Esophagus muscularis mucosa (tissue), 4 donors: ENCODE data around the gene AUH.

ENCODE experiments used
- CTCF ChIP-seq, 3 experiments: fragments of 200-600 bp in 2 of 3; fragments of 450-650 bp in 1 of 3; sonication (generic) in 2 of 3; IDR thresholded peaks; one replicate each; pipeline ENCODE4 v1.5.1; 2017 to 2019; ENCODE audit warnings: antibody characterized with exemption in 3 of 3, mild to moderate bottlenecking in 2 of 3, moderate library complexity in 1 of 3
- EP300 ChIP-seq: sonication (generic); formaldehyde crosslinking; IDR thresholded peaks from one replicate; pipeline ENCODE4 v1.6.1; 2017; ENCODE audit warnings: antibody characterized with exemption
- POLR2A ChIP-seq: fragments of 450-650 bp; IDR thresholded peaks from one replicate; pipeline ENCODE4 v1.6.1; 2017; ENCODE audit warnings: antibody characterized with exemption, moderate library complexity, mild to moderate bottlenecking, low read depth
- POLR2AphosphoS5 ChIP-seq, 2 donors: sonication (generic); formaldehyde crosslinking; IDR thresholded peaks; one replicate each; pipeline ENCODE4 v1.6.1; 2017; ENCODE audit warnings: antibody characterized with exemption in 2 of 2

GRCh38 chr9:91182429-91183225 lies 179.1 kb downstream of the AUH start:
- TF ChIP-seq POLR2A, result no peak
- TF ChIP-seq CTCF (IDR thresholded peaks at IDR 0.05), result no peak
- no peak for TF ChIP-seq POLR2AphosphoS5 (IDR thresholded peaks at IDR 0.05)
- TF ChIP-seq EP300, result no peak
